Testis (tissue), 3 donors: ENCODE results near the gene SYCP2. TPM values are rescaled to one million over a fixed set of nuclear protein-coding genes. Genes with fewer than 3 reads are reported as not detected.
A peak's percentile ranks its signal among the peaks of the same experiment; 100 is the strongest.

Experiments
- DNase-seq: peaks from one replicate; pipeline ENCODE4 v3.0.0-alpha.2; 2019
- H3K27ac ChIP-seq, 2 donors: fragments of 200-600 bp; sonication (generic); one replicate each; pipeline ENCODE4 v1.5.1; 2019
- H3K27me3 ChIP-seq: fragments of 200-600 bp; sonication (generic); one replicate; pipeline ENCODE4 v1.5.1; 2019
- H3K36me3 ChIP-seq: fragments of 200-600 bp; sonication (generic); one replicate; pipeline ENCODE4 v1.5.1; 2017; ENCODE audit warnings: low read depth; ENCODE audit errors: missing control alignments
- H3K4me1 ChIP-seq: fragments of 200-600 bp; sonication (generic); one replicate; pipeline ENCODE4 v1.5.1; 2019
- H3K4me3 ChIP-seq, 2 donors: fragments of 200-600 bp; sonication (generic); one replicate each; pipeline ENCODE4 v1.5.1; 2017 to 2019
- H3K9me3 ChIP-seq: fragments of 200-600 bp; sonication (generic); one replicate; pipeline ENCODE4 v1.5.1; 2017
- CTCF ChIP-seq, 3 experiments: fragments of 450-650 bp in 2 of 3; fragments of 200-600 bp in 1 of 3; sonication (generic) in 1 of 3; IDR thresholded peaks; one replicate each; pipeline ENCODE4 v1.5.1; 2016 to 2019; ENCODE audit warnings: antibody characterized with exemption in 3 of 3, mild to moderate bottlenecking in 2 of 3, moderate library complexity in 1 of 3
- POLR2A ChIP-seq: fragments of 450-650 bp; IDR thresholded peaks from one replicate; pipeline ENCODE4 v1.6.1; 2017; ENCODE audit warnings: antibody characterized with exemption, mild to moderate bottlenecking, moderate library complexity
- WGBS, 2 donors: methylation state at CpG; one replicate each; pipeline ENCODE4 v1.1.5; 2018; 5-methylcytosine and 5-hydroxymethylcytosine counted together
- intact Hi-C: fragments of 100-400 bp; cut with DNase I; formaldehyde crosslinking; loops from one replicate; pipeline ENCODE4 v1.15.1; 2023; ENCODE audit warnings: low total_unique reads
- polyA plus RNA-seq: library from polyadenylated mRNA; stranded (reverse); fragments of 350-450 nt; fragmentation: Illumina TruSeq; extraction: RNeasy Lipid Tissue Mini Kit (QIAGEN cat#74804); gene quantifications from one replicate; pipeline ENCODE4 v1.2.3, GENCODE V29; 2014; ENCODE audit warnings: low read depth, low replicate concordance; ENCODE audit not compliant: insufficient read depth
- total RNA-seq, 2 donors: library from RNA; depleted of rRNA; stranded (reverse); fragments of >200 nt; gene quantifications; one replicate each; pipeline ENCODE4 v1.2.3, GENCODE V29; 2016

SYCP2 gene
- total and polyA plus RNA-seq, 3 donors from 2014 or later, result 18.8 to 55.8 (median 23.8) TPM

- Histone ChIP-seq H3K27ac (no peak overlapping the region), H3K9me3 (no peaks in the 10 kb centered on the region), H3K27me3 (no peaks in the 10 kb centered on the region), H3K36me3 (no peaks in the 10 kb centered on the region), H3K4me1 (no peaks in the 10 kb centered on the region), H3K4me3 (no peak overlapping the region)
- WGBS, 2 donors, result 88 to 92% methylated on average over 15 of the region's 15 CpGs
- TF ChIP-seq CTCF (IDR thresholded peaks at IDR 0.05), result no peak
- TF ChIP-seq POLR2A, result no peak
- DNase-seq, result peak; percentile 6
- intact Hi-C loops, result no loop called here
Measured at GRCh38 chr20:59828125-59829053, 105.0 kb downstream of the SYCP2 start.

GRCh38 chr20:59827138-59828056 lies 106.0 kb downstream of the SYCP2 start:
- whole genome bisulfite sequencing, 2 donors, result 84 to 88% methylated on average over 5 to 16 of the region's 16 CpGs
- Histone ChIP-seq H3K27me3 (no peaks in the 10 kb centered on the region), H3K36me3 (no peaks in the 10 kb centered on the region), H3K27ac (no peak overlapping the region), H3K4me3 (no peak overlapping the region), H3K9me3 (no peaks in the 10 kb centered on the region), H3K4me1 (no peaks in the 10 kb centered on the region)
- peak; percentile 12 for DNase-seq
- TF ChIP-seq POLR2A, result no peak
- no peak for TF ChIP-seq CTCF (IDR thresholded peaks at IDR 0.05)
- intact Hi-C loops, result no loop called here

GRCh38 chr20:59825944-59826759 lies 107.3 kb downstream of the SYCP2 start:
- no peaks in the 10 kb centered on the region for H3K27me3 ChIP-seq
- no peak overlapping the region for H3K4me3 ChIP-seq
- no peaks in the 10 kb centered on the region for H3K36me3 ChIP-seq
- DNase-seq, result peak; percentile 58
- no peak for TF ChIP-seq CTCF (IDR thresholded peaks at IDR 0.05)
- no peak for TF ChIP-seq POLR2A
- H3K4me1 ChIP-seq, result no peaks in the 10 kb centered on the region
- intact Hi-C loops, result no loop called here
- H3K27ac ChIP-seq, result no peak overlapping the region
- no peaks in the 10 kb centered on the region for H3K9me3 ChIP-seq
- WGBS, 2 donors, result 72 to 75% methylated on average over 11 of the region's 11 CpGs

- intact Hi-C loops, result no loop called here
- Histone ChIP-seq H3K4me3 (no peak overlapping the region), H3K27me3 (no peaks in the 10 kb centered on the region), H3K9me3 (no peaks in the 10 kb centered on the region), H3K4me1 (no peaks in the 10 kb centered on the region), H3K36me3 (no peaks in the 10 kb centered on the region), H3K27ac (no peak overlapping the region)
- no peak for TF ChIP-seq CTCF (IDR thresholded peaks at IDR 0.05)
- no peak for TF ChIP-seq POLR2A
- WGBS, 2 donors, result 93 to 94% methylated on average over 4 of the region's 4 CpGs
- no peak for DNase-seq
Measured at GRCh38 chr20:59825563-59825920, 107.9 kb downstream of the SYCP2 start.
